Astrocyte of the cerebellum (primary cell): Measurements from ENCODE around the gene TMEM19.

Source experiments
- DNase-seq: peaks from one replicate; pipeline ENCODE4 v3.0.0-alpha.2; 2011; ENCODE audit warnings: low read depth
- H3K4me3 ChIP-seq: 2 replicates; pipeline ENCODE4 v1.5.1; 2011; ENCODE audit warnings: mild to moderate bottlenecking, low read depth, low read length, moderate library complexity
- CTCF ChIP-seq: IDR thresholded peaks from 2 replicates; pipeline ENCODE4 v1.5.1; 2012; ENCODE audit warnings: low read length, low read depth, moderate library complexity, mild to moderate bottlenecking; ENCODE audit errors: missing control alignments
- in situ Hi-C: cut with HindIII; loops from 2 replicates; pipeline ENCODE4 v1.10.0; 2017; ENCODE audit warnings: low sequenced_read_pairs

TMEM19 gene

GRCh38 chr12:71749666-71750065 lies 63.8 kb downstream of the TMEM19 start:
- H3K4me3 ChIP-seq, result no peak overlapping the region
- TF ChIP-seq CTCF, result no peak
- DNase-seq, result no peak
- in situ Hi-C loops, result no loop called here

GRCh38 chr12:71752891-71753290 lies 67.0 kb downstream of the TMEM19 start:
- no peak overlapping the region for H3K4me3 ChIP-seq
- no peak for TF ChIP-seq CTCF
- DNase-seq, result no peak
- in situ Hi-C loops, result no loop called here
